SK-N-SH (cell line): ENCODE results near the gene ANO6. TPM values are rescaled to one million over a fixed set of nuclear protein-coding genes. Genes with fewer than 3 reads are reported as not detected.

Experiments used
- CTCF ChIA-PET: fragments of 300-600, 350-600 bp; formaldehyde crosslinking; extraction: SDS; loops from one replicate; lab custom pipeline; 2021; lab: Yijun Ruan, JAX
- POLR2A ChIA-PET: fragments of 350-600 bp; sonication (Branson Sonifier 250); formaldehyde crosslinking; extraction: SDS; loops from one replicate; lab custom pipeline; 2020; ENCODE audit warnings: antibody characterized with exemption, inconsistent platforms; lab: Yijun Ruan, JAX
- DNase-seq: peaks from one replicate; pipeline ENCODE4 v3.0.0; 2012
- H2AFZ ChIP-seq: fragments of 200-600 bp; sonication (generic); 2 replicates; pipeline ENCODE4 v1.8.1; 2016; ENCODE audit warnings: antibody characterized with exemption, mild to moderate bottlenecking, low read depth
- H3F3A ChIP-seq: fragments of 200-600 bp; sonication (generic); replicated peaks from 2 replicates; pipeline ENCODE3; 2016; ENCODE audit warnings: antibody characterized with exemption, mild to moderate bottlenecking; ENCODE audit not compliant: insufficient read depth
- H3K27ac ChIP-seq, 2 experiments: fragments of 200-500 bp in 1 of 2; fragments of 200-600 bp in 1 of 2; sonication (Bioruptor generic) in 1 of 2; sonication (generic), shearing (Covaris generic) in 1 of 2; 2 replicates each; pipeline versions ENCODE4 v1.5.1 to v1.6.1; 2014 to 2016; ENCODE audit warnings: low read depth in 2 of 2, inconsistent platforms in 1 of 2, low read length in 1 of 2, mild to moderate bottlenecking in 1 of 2, mixed read lengths in 1 of 2
- H3K27me3 ChIP-seq: fragments of 200-600 bp; sonication (generic), shearing (Covaris generic); 2 replicates; pipeline ENCODE4 v1.6.1; 2016; ENCODE audit warnings: mixed run types; ENCODE audit not compliant: insufficient read depth
- H3K36me3 ChIP-seq, 2 experiments: fragments of 200-500 bp in 1 of 2; fragments of 200-600 bp in 1 of 2; sonication (Bioruptor generic) in 1 of 2; sonication (generic) in 1 of 2; replicated peaks in 1 of 2; 2 replicates each; pipeline versions ENCODE3 to v1.5.1; 2014 to 2016; ENCODE audit warnings: low read length in 1 of 2, mild to moderate bottlenecking in 1 of 2; ENCODE audit not compliant: insufficient read depth in 2 of 2, control insufficient read depth in 1 of 2
- H3K4me1 ChIP-seq, 2 experiments: fragments of 200-500 bp in 1 of 2; fragments of 200-600 bp in 1 of 2; sonication (Bioruptor generic) in 1 of 2; sonication (generic), shearing (Covaris generic) in 1 of 2; 2 replicates each; pipeline versions ENCODE4 v1.5.1 to v1.6.1; 2014 to 2016; ENCODE audit warnings: low read depth in 1 of 2, low read length in 1 of 2, mixed run types in 1 of 2; ENCODE audit not compliant: insufficient read depth in 2 of 2, control insufficient read depth in 1 of 2
- H3K4me2 ChIP-seq: fragments of 200-600 bp; sonication (generic), shearing (Covaris generic); 2 replicates; pipeline ENCODE4 v1.6.1; 2017; ENCODE audit warnings: mixed run types
- H3K4me3 ChIP-seq, 2 experiments: fragments of 200-500 bp in 1 of 2; fragments of 200-600 bp in 1 of 2; sonication (Bioruptor generic) in 1 of 2; sonication (generic), shearing (Covaris generic) in 1 of 2; 2 replicates each; pipeline versions ENCODE4 v1.5.1 to v1.8.1; 2014 to 2016; ENCODE audit warnings: low read depth in 2 of 2, inconsistent platforms in 1 of 2, low read length in 1 of 2, mild to moderate bottlenecking in 1 of 2, mixed read lengths in 1 of 2, moderate library complexity in 1 of 2
- H3K79me2 ChIP-seq: fragments of 200-600 bp; sonication (generic); 2 replicates; pipeline ENCODE4 v1.8.1; 2017; ENCODE audit warnings: mild to moderate bottlenecking; ENCODE audit not compliant: insufficient read depth
- H3K9ac ChIP-seq: fragments of 200-600 bp; sonication (generic); 2 replicates; pipeline ENCODE4 v1.6.1; 2017; ENCODE audit warnings: mixed run types
- H3K9me2 ChIP-seq: fragments of 200-600 bp; sonication (generic); 2 replicates; pipeline ENCODE4 v1.6.1; 2017; ENCODE audit warnings: mixed run types
- H3K9me3 ChIP-seq: fragments of 200-600 bp; sonication (generic); 2 replicates; pipeline ENCODE4 v1.6.1; 2017; ENCODE audit warnings: mixed run types, mild to moderate bottlenecking, moderate library complexity
- H4K20me1 ChIP-seq: fragments of 200-600 bp; sonication (generic); 2 replicates; pipeline ENCODE4 v1.6.1; 2017; ENCODE audit warnings: mild to moderate bottlenecking, mixed run types; ENCODE audit not compliant: insufficient read depth
- CHD2 ChIP-seq: fragments of 150-350 bp; IDR thresholded peaks from 2 replicates; pipeline ENCODE4 v1.6.1; 2018; ENCODE audit warnings: low read length; ENCODE audit not compliant: partially characterized antibody
- ELF1 ChIP-seq: IDR thresholded peaks from 2 replicates; pipeline ENCODE4 v1.4.0; 2012
- EP300 ChIP-seq, 2 experiments: IDR thresholded peaks; 2 replicates each; pipeline versions ENCODE4 v1.4.0 to v1.6.1; 2012; ENCODE audit warnings: borderline replicate concordance in 1 of 2, low read depth in 1 of 2, low read length in 1 of 2
- EZH2phosphoT487 ChIP-seq: fragments of 200-600 bp; sonication (generic); IDR thresholded peaks from 2 replicates; pipeline ENCODE4 v1.6.1; 2017; ENCODE audit warnings: low read depth, mixed run types, mild to moderate bottlenecking, antibody characterized with exemption, moderate library complexity, borderline replicate concordance
- FOXM1 ChIP-seq: IDR thresholded peaks from 2 replicates; pipeline ENCODE4 v1.4.0; 2012; ENCODE audit warnings: low read depth, mild to moderate bottlenecking
- GATA2 ChIP-seq: sonication (generic); formaldehyde crosslinking; IDR thresholded peaks from 2 replicates; pipeline ENCODE4 v1.5.0; 2020; ENCODE audit warnings: mild to moderate bottlenecking, missing genetic modification reagents
- JUND ChIP-seq: IDR thresholded peaks from 2 replicates; pipeline ENCODE4 v1.4.0; 2012
- MXI1 ChIP-seq: IDR thresholded peaks from 2 replicates; pipeline ENCODE4 v1.6.1; 2012; ENCODE audit warnings: mild to moderate bottlenecking, low read depth, low read length, improper control_type of control experiment
- RAD21 ChIP-seq: IDR thresholded peaks from 2 replicates; pipeline ENCODE4 v1.6.1; 2012; ENCODE audit warnings: mild to moderate bottlenecking, low read length
- RXRA ChIP-seq: IDR thresholded peaks from 2 replicates; pipeline ENCODE4 v1.4.0; 2012; ENCODE audit warnings: low read depth, mild to moderate bottlenecking, borderline replicate concordance
- TAF1 ChIP-seq: IDR thresholded peaks from 2 replicates; pipeline ENCODE4 v1.6.1; 2012; ENCODE audit warnings: low read depth, mild to moderate bottlenecking, low read length, moderate library complexity, borderline replicate concordance
- TCF12 ChIP-seq: IDR thresholded peaks from 2 replicates; pipeline ENCODE4 v1.4.0; 2012
- WGBS: methylation state at CpG from one replicate; pipeline ENCODE4 v1.1.6; 2017; ENCODE audit warnings: low lambda C conversion rate; 5-methylcytosine and 5-hydroxymethylcytosine counted together
- polyA plus RNA-seq, 3 experiments: library from polyadenylated mRNA; depleted of rRNA; stranded (reverse); fragments of >200 nt; gene quantifications; 2 replicates each; pipeline ENCODE4 v1.2.3, GENCODE V29; 2012
- TF ChIP-seq, protein P1 (sequence below): IDR thresholded peaks from 2 replicates; pipeline ENCODE4 v1.4.0; 2012; ENCODE audit warnings: low read depth, borderline replicate concordance
- TF ChIP-seq, protein P2 (sequence below): fragments of 200-600 bp; sonication (generic); IDR thresholded peaks from 2 replicates; pipeline ENCODE4 v1.6.1; 2017; ENCODE audit warnings: antibody characterized with exemption, mild to moderate bottlenecking, moderate library complexity
- TF ChIP-seq, protein P3 (sequence below): IDR thresholded peaks from 2 replicates; pipeline ENCODE4 v1.4.0; 2012; ENCODE audit warnings: low read depth, borderline replicate concordance
- TF ChIP-seq, protein P4 (sequence below): fragments of 150-350 bp; IDR thresholded peaks from 2 replicates; pipeline ENCODE4 v1.6.1; 2016; ENCODE audit warnings: mild to moderate bottlenecking, low read depth, low read length
- TF ChIP-seq, protein P5 (sequence below): fragments of 150-350 bp; IDR thresholded peaks from 2 replicates; pipeline ENCODE4 v1.6.1; 2017; ENCODE audit warnings: antibody characterized with exemption, low read length, low read depth, borderline replicate concordance

ANO6 gene
- polyA plus RNA-seq, 1 of the 3 experiments (the other 2 are of a cell fraction): 20.1 TPM

DNA sequence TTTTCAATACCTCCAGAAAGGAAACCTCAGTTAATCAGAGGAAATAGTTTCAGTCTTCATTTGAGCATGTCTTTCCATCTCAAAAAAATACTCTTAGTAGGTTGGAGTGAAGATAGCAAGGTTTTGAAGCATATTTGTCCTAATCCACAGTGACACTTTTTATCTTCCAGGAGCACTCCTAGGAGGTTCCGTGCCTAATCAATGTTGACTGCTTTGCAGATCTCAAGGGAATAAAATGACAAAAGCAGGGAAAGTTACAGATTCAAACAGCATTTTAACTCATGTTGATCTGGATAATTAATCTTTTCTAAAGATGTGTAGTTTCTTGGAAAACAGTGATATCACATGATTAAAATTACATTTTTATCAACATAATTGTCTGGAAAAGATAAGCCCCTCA lies 213.9 kb downstream of the ANO6 start:
- Histone ChIP-seq H3K4me3 (no peak overlapping the region), H3K79me2 (no peaks in the 10 kb centered on the region), H2AFZ (no peak overlapping the region), H3K4me2 (no peak overlapping the region), H3F3A (peaks cover 8% of the 10 kb centered on the region), H3K4me1 (peaks cover 0 to 4% of the 10 kb centered on the region in 2 experiments; a peak in 2 of 4 replicates), H4K20me1 (no peaks in the 10 kb centered on the region), H3K27ac (no peak overlapping the region), H3K9me3 (no peaks in the 10 kb centered on the region), H3K27me3 (no peaks in the 10 kb centered on the region), H3K9me2 (no peaks in the 10 kb centered on the region), H3K36me3 (peaks cover 53 to 54% of the 10 kb centered on the region in 2 experiments), H3K9ac (no peak overlapping the region)
- 97% methylated on average over 1 of the region's 1 CpG for WGBS
- CTCF ChIA-PET: interaction anchor here (1.3 kb wide), 1 partner anchor 10 kb away, joined by 3 read pairs; no protein-coding TSS in a partner anchor
- POLR2A ChIA-PET: no interaction called here
- no peak for DNase-seq
- TF ChIP-seq CHD2 (no peak), TCF12 (no peak), TAF1 (no peak), FOXM1 (no peak), ELF1 (no peak), MXI1 (no peak), EZH2phosphoT487 (no peak), JUND (no peak), EP300 (IDR thresholded peaks at IDR 0.05; ENCODE audit: borderline replicate concordance in 1 of 2, low read depth in 1 of 2, low read length in 1 of 2) (no peak), GATA2 (no peak), RAD21 (no peak), RXRA (no peak)
- TF ChIP-seq, protein P1, sequence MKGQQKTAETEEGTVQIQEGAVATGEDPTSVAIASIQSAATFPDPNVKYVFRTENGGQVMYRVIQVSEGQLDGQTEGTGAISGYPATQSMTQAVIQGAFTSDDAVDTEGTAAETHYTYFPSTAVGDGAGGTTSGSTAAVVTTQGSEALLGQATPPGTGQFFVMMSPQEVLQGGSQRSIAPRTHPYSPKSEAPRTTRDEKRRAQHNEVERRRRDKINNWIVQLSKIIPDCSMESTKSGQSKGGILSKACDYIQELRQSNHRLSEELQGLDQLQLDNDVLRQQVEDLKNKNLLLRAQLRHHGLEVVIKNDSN: no peak
- TF ChIP-seq, protein P2, sequence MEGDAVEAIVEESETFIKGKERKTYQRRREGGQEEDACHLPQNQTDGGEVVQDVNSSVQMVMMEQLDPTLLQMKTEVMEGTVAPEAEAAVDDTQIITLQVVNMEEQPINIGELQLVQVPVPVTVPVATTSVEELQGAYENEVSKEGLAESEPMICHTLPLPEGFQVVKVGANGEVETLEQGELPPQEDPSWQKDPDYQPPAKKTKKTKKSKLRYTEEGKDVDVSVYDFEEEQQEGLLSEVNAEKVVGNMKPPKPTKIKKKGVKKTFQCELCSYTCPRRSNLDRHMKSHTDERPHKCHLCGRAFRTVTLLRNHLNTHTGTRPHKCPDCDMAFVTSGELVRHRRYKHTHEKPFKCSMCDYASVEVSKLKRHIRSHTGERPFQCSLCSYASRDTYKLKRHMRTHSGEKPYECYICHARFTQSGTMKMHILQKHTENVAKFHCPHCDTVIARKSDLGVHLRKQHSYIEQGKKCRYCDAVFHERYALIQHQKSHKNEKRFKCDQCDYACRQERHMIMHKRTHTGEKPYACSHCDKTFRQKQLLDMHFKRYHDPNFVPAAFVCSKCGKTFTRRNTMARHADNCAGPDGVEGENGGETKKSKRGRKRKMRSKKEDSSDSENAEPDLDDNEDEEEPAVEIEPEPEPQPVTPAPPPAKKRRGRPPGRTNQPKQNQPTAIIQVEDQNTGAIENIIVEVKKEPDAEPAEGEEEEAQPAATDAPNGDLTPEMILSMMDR: no peak
- TF ChIP-seq, protein P3, sequence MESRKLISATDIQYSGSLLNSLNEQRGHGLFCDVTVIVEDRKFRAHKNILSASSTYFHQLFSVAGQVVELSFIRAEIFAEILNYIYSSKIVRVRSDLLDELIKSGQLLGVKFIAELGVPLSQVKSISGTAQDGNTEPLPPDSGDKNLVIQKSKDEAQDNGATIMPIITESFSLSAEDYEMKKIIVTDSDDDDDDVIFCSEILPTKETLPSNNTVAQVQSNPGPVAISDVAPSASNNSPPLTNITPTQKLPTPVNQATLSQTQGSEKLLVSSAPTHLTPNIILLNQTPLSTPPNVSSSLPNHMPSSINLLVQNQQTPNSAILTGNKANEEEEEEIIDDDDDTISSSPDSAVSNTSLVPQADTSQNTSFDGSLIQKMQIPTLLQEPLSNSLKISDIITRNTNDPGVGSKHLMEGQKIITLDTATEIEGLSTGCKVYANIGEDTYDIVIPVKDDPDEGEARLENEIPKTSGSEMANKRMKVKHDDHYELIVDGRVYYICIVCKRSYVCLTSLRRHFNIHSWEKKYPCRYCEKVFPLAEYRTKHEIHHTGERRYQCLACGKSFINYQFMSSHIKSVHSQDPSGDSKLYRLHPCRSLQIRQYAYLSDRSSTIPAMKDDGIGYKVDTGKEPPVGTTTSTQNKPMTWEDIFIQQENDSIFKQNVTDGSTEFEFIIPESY: no peak
- TF ChIP-seq, protein P4, sequence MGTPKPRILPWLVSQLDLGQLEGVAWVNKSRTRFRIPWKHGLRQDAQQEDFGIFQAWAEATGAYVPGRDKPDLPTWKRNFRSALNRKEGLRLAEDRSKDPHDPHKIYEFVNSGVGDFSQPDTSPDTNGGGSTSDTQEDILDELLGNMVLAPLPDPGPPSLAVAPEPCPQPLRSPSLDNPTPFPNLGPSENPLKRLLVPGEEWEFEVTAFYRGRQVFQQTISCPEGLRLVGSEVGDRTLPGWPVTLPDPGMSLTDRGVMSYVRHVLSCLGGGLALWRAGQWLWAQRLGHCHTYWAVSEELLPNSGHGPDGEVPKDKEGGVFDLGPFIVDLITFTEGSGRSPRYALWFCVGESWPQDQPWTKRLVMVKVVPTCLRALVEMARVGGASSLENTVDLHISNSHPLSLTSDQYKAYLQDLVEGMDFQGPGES: no peak
- TF ChIP-seq, protein P5, sequence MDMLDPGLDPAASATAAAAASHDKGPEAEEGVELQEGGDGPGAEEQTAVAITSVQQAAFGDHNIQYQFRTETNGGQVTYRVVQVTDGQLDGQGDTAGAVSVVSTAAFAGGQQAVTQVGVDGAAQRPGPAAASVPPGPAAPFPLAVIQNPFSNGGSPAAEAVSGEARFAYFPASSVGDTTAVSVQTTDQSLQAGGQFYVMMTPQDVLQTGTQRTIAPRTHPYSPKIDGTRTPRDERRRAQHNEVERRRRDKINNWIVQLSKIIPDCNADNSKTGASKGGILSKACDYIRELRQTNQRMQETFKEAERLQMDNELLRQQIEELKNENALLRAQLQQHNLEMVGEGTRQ: no peak
